Loucy (cell line): ENCODE results near the gene PRL.

Source experiments
- H2AFZ ChIP-seq: fragments of 200-600 bp; sonication (generic); 2 replicates; pipeline ENCODE4 v1.6.0; 2016; ENCODE audit warnings: antibody characterized with exemption, mild to moderate bottlenecking, low read length, moderate library complexity
- H3F3A ChIP-seq: fragments of 200-600 bp; 2 replicates; pipeline ENCODE4 v1.6.0; 2016; ENCODE audit warnings: antibody characterized with exemption, low read depth, mild to moderate bottlenecking
- H3K27me3 ChIP-seq: fragments of 200-600 bp; sonication (generic); 2 replicates; pipeline ENCODE4 v1.6.1; 2014; ENCODE audit warnings: low read length, mild to moderate bottlenecking; ENCODE audit not compliant: insufficient read depth, poor library complexity, severe bottlenecking
- H3K36me3 ChIP-seq: fragments of 200-600 bp; sonication (generic); 2 replicates; pipeline ENCODE4 v1.6.1; 2016; ENCODE audit warnings: low read length; ENCODE audit not compliant: insufficient read depth
- H3K4me1 ChIP-seq: fragments of 200-600 bp; sonication (generic); 2 replicates; pipeline ENCODE4 v1.5.1; 2014; ENCODE audit warnings: low read length, mild to moderate bottlenecking; ENCODE audit not compliant: insufficient read depth, poor library complexity, severe bottlenecking
- H3K4me2 ChIP-seq: fragments of 200-600 bp; sonication (generic); 2 replicates; pipeline ENCODE4 v1.6.0; 2014; ENCODE audit warnings: antibody characterized with exemption, low read length, low read depth, mild to moderate bottlenecking; ENCODE audit not compliant: poor library complexity, severe bottlenecking
- H3K4me3 ChIP-seq: fragments of 200-600 bp; sonication (generic); 2 replicates; pipeline ENCODE4 v1.5.1; 2014; ENCODE audit warnings: low read length, mild to moderate bottlenecking, mixed read lengths; ENCODE audit not compliant: poor library complexity, severe bottlenecking
- H3K79me2 ChIP-seq: fragments of 200-600 bp; sonication (generic); 2 replicates; pipeline ENCODE4 v1.6.1; 2014; ENCODE audit warnings: low read length; ENCODE audit not compliant: insufficient read depth
- H3K9ac ChIP-seq: fragments of 200-600 bp; sonication (generic); 2 replicates; pipeline ENCODE4 v1.6.0; 2014; ENCODE audit warnings: mild to moderate bottlenecking, low read depth, low read length, moderate library complexity; ENCODE audit not compliant: poor library complexity, severe bottlenecking
- H3K9me2 ChIP-seq: fragments of 200-600 bp; sonication (generic); replicated peaks from 2 replicates; pipeline ENCODE4 v1.6.1; 2016; ENCODE audit warnings: low read depth, low read length, mixed read lengths
- H3K9me3 ChIP-seq: fragments of 200-600 bp; sonication (generic); 2 replicates; pipeline ENCODE4 v1.6.1; 2014; ENCODE audit warnings: mild to moderate bottlenecking, antibody characterized with exemption, low read length, low read depth; ENCODE audit not compliant: insufficient read depth
- H4K20me1 ChIP-seq: fragments of 200-600 bp; sonication (generic); 2 replicates; pipeline ENCODE4 v1.6.0; 2014; ENCODE audit warnings: antibody characterized with exemption, low read length, mild to moderate bottlenecking; ENCODE audit not compliant: insufficient read depth, poor library complexity, severe bottlenecking
- CTCF ChIP-seq: fragments of 200-600 bp; sonication (generic); conservative IDR thresholded peaks from 2 replicates; pipeline ENCODE4 v1.5.1; 2014; ENCODE audit warnings: mild to moderate bottlenecking, antibody characterized with exemption, low read length
- EZH2phosphoT487 ChIP-seq: fragments of 200-600 bp; IDR thresholded peaks from 2 replicates; pipeline ENCODE4 v1.6.1; 2018; ENCODE audit warnings: antibody characterized with exemption, mild to moderate bottlenecking, moderate library complexity, borderline replicate concordance

Gene PRL

GRCh38 chr6:22296067-22296466 is 769 bp downstream of the PRL start:
- no peak overlapping the region for H3K4me3 ChIP-seq
- no peaks in the 10 kb centered on the region for H3K79me2 ChIP-seq
- H3K27me3 ChIP-seq = no peaks in the 10 kb centered on the region
- H3K9ac ChIP-seq = no peak overlapping the region
- no peaks in the 10 kb centered on the region for H3K36me3 ChIP-seq
- no peaks in the 10 kb centered on the region for H3K4me1 ChIP-seq
- no peaks in the 10 kb centered on the region for H3K9me2 ChIP-seq
- H3K4me2 ChIP-seq = no peak overlapping the region
- H2AFZ ChIP-seq = no peak overlapping the region
- H3K9me3 ChIP-seq = no peaks in the 10 kb centered on the region
- no peaks in the 10 kb centered on the region for H4K20me1 ChIP-seq
- H3F3A ChIP-seq = no peaks in the 10 kb centered on the region
- TF ChIP-seq CTCF = no peak
- no peak for TF ChIP-seq EZH2phosphoT487

- H3K9ac ChIP-seq = no peak overlapping the region
- TF ChIP-seq EZH2phosphoT487 = no peak
- no peak for TF ChIP-seq CTCF
- no peak overlapping the region for H3K4me2 ChIP-seq
- no peaks in the 10 kb centered on the region for H3K79me2 ChIP-seq
- H4K20me1 ChIP-seq = no peaks in the 10 kb centered on the region
- no peaks in the 10 kb centered on the region for H3K9me2 ChIP-seq
- no peaks in the 10 kb centered on the region for H3F3A ChIP-seq
- H3K4me1 ChIP-seq = no peaks in the 10 kb centered on the region
- no peak overlapping the region for H3K4me3 ChIP-seq
- H2AFZ ChIP-seq = no peak overlapping the region
- no peaks in the 10 kb centered on the region for H3K9me3 ChIP-seq
- no peaks in the 10 kb centered on the region for H3K27me3 ChIP-seq
- H3K36me3 ChIP-seq = no peaks in the 10 kb centered on the region
These were observed 1.7 kb downstream of the PRL start for GRCh38 chr6:22295145-22295544.

GRCh38 chr6:22294301-22294700 is 2.5 kb downstream of the PRL start:
- no peaks in the 10 kb centered on the region for H3K9me2 ChIP-seq
- no peaks in the 10 kb centered on the region for H3K4me1 ChIP-seq
- H3K4me2 ChIP-seq = no peak overlapping the region
- no peaks in the 10 kb centered on the region for H4K20me1 ChIP-seq
- no peaks in the 10 kb centered on the region for H3K79me2 ChIP-seq
- no peaks in the 10 kb centered on the region for H3K27me3 ChIP-seq
- H3K9me3 ChIP-seq = no peaks in the 10 kb centered on the region
- H2AFZ ChIP-seq = no peak overlapping the region
- no peak for TF ChIP-seq EZH2phosphoT487
- no peak for TF ChIP-seq CTCF
- no peaks in the 10 kb centered on the region for H3F3A ChIP-seq
- no peak overlapping the region for H3K9ac ChIP-seq
- no peaks in the 10 kb centered on the region for H3K36me3 ChIP-seq
- H3K4me3 ChIP-seq = no peak overlapping the region
